Measurements from ENCODE around the gene AK8. TPM values are rescaled to one million over a fixed set of nuclear protein-coding genes. Genes with fewer than 3 reads are reported as not detected.

AK8 gene
- total and polyA plus RNA-seq, 2 experiments from 2014 or later: 0.14 to 0.78 TPM

GRCh38 chr9:132708239-132708638, 169.8 kb downstream of the AK8 start:
- H3K4me2 ChIP-seq: no peak overlapping the region
- H3K79me2 ChIP-seq (replicated peaks; ENCODE audit: insufficient read depth): no peaks in the 10 kb centered on the region
- Mint-ChIP-seq H3K4me1 (no peaks in the 10 kb centered on the region), H3K4me3 (no peak overlapping the region), H3K27ac (no peak overlapping the region), H3K36me3 (ENCODE audit: low read depth) (peaks cover under 1% of the 10 kb centered on the region; the same call in 1 of the 3 replicates), H3K27me3 (ENCODE audit: insufficient read depth, low read depth, poor library complexity) (no peaks in the 10 kb centered on the region), H3K9me3 (peaks cover 17% of the 10 kb centered on the region)
- ATAC-seq: no peak
- no peaks in the 10 kb centered on the region for H3K36me3 ChIP-seq (ENCODE audit: insufficient read depth)
- H3K4me3 ChIP-seq: no peak overlapping the region
- no peak overlapping the region for H3K27ac ChIP-seq (ENCODE audit: low read depth)
- no peaks in the 10 kb centered on the region for H4K20me1 ChIP-seq (replicated peaks; ENCODE audit: insufficient read depth)
- no peaks in the 10 kb centered on the region for H3K27me3 ChIP-seq (ENCODE audit: insufficient read depth)
- H3K9me2 ChIP-seq (ENCODE audit: insufficient read depth): no peaks in the 10 kb centered on the region
- H3K4me1 ChIP-seq (ENCODE audit: insufficient read depth): no peaks in the 10 kb centered on the region
- H2AFZ ChIP-seq: no peak overlapping the region
- no peak for TF ChIP-seq ETS1 (IDR thresholded peaks at IDR 0.05)
- TF ChIP-seq EZH2phosphoT487 (IDR thresholded peaks at IDR 0.05; ENCODE audit: unreplicated experiment): no peak
- TF ChIP-seq ZNF114 (CRISPR knock-in tag; IDR thresholded peaks at IDR 0.05): no peak
- TF ChIP-seq JUNB (IDR thresholded peaks at IDR 0.05; ENCODE audit: unreplicated experiment): no peak
- no peak for TF ChIP-seq CTCF (conservative IDR thresholded peaks at IDR 0.05; ENCODE audit: low read depth in 2 of 2)
- TF ChIP-seq ZNF331 (CRISPR knock-in tag; IDR thresholded peaks at IDR 0.05; ENCODE audit: low read depth): no peak
- no peak for TF ChIP-seq POLR2AphosphoS5 (IDR thresholded peaks at IDR 0.05; ENCODE audit: low read depth)
- no peak for TF ChIP-seq CREB1 (CRISPR knock-in tag; IDR thresholded peaks at IDR 0.05; ENCODE audit: low read depth)
- TF ChIP-seq STAT1 (IDR thresholded peaks at IDR 0.05; ENCODE audit: unreplicated experiment): no peak
- no peak for DNase-seq (ENCODE audit: low spot score)
- no peaks in the 10 kb centered on the region for H3F3A ChIP-seq (replicated peaks; ENCODE audit: low read depth)

- no peaks in the 10 kb centered on the region for H3K4me1 Mint-ChIP-seq
- Histone ChIP-seq H3F3A (replicated peaks; ENCODE audit: low read depth) (no peaks in the 10 kb centered on the region), H3K79me2 (replicated peaks; ENCODE audit: insufficient read depth) (no peaks in the 10 kb centered on the region), H3K4me3 (no peak overlapping the region), H2AFZ (no peak overlapping the region), H3K36me3 (ENCODE audit: insufficient read depth) (0 out of 2 replicates have a peak, but pooled peaks cover 3% of the 10 kb centered on the region), H3K27ac (ENCODE audit: low read depth) (no peak overlapping the region), H3K27me3 (ENCODE audit: insufficient read depth) (no peaks in the 10 kb centered on the region), H3K4me2 (no peak overlapping the region), H3K9me2 (ENCODE audit: insufficient read depth) (no peaks in the 10 kb centered on the region), H4K20me1 (replicated peaks; ENCODE audit: insufficient read depth) (no peaks in the 10 kb centered on the region), H3K4me1 (ENCODE audit: insufficient read depth) (no peaks in the 10 kb centered on the region)
- DNase-seq (ENCODE audit: low spot score) (no peak), ATAC-seq (no peak)
- H3K4me3 Mint-ChIP-seq: no peak overlapping the region
- peaks cover 6% of the 10 kb centered on the region; the same call in 1 of the 3 replicates for H3K36me3 Mint-ChIP-seq (ENCODE audit: low read depth)
- no peak overlapping the region for H3K27ac Mint-ChIP-seq
- no peaks in the 10 kb centered on the region for H3K27me3 Mint-ChIP-seq (ENCODE audit: insufficient read depth, low read depth, poor library complexity)
- H3K9me3 Mint-ChIP-seq: peaks cover 34% of the 10 kb centered on the region
- TF ChIP-seq ZNF331 (CRISPR knock-in tag; IDR thresholded peaks at IDR 0.05; ENCODE audit: low read depth): no peak
- TF ChIP-seq POLR2AphosphoS5 (IDR thresholded peaks at IDR 0.05; ENCODE audit: low read depth): no peak
- no peak for TF ChIP-seq REST (IDR thresholded peaks at IDR 0.05; ENCODE audit: unreplicated experiment)
- TF ChIP-seq STAT1 (IDR thresholded peaks at IDR 0.05; ENCODE audit: unreplicated experiment): no peak
- no peak for TF ChIP-seq EZH2 (IDR thresholded peaks at IDR 0.05; ENCODE audit: low read depth, unreplicated experiment)
These were observed 174.7 kb downstream of the AK8 start for GRCh38 chr9:132703336-132703735.

Measured in GM23338 (cell line).